ENCODE results near the gene L3MBTL4.

The L3MBTL4 gene

GRCh38 chr18:5963267-5963666 lies 451.4 kb downstream of the L3MBTL4 start:
- H3K27ac Mint-ChIP-seq, result no peak overlapping the region
- H3K4me1 Mint-ChIP-seq (ENCODE audit: low read depth), result peaks cover 3% of the 10 kb centered on the region
- H3K4me3 Mint-ChIP-seq, result no peak overlapping the region
- DNase-seq (ENCODE audit: low spot score), result no peak
- H3K27me3 Mint-ChIP-seq (ENCODE audit: low read depth), result no peaks in the 10 kb centered on the region
- H3K36me3 Mint-ChIP-seq (ENCODE audit: low read depth), result no peaks in the 10 kb centered on the region
- H3K9me3 Mint-ChIP-seq, result no peaks in the 10 kb centered on the region

- Mint-ChIP-seq H3K27ac (no peak overlapping the region), H3K4me1 (ENCODE audit: low read depth) (peaks cover 3% of the 10 kb centered on the region), H3K36me3 (ENCODE audit: low read depth) (no peaks in the 10 kb centered on the region), H3K27me3 (ENCODE audit: low read depth) (no peaks in the 10 kb centered on the region), H3K4me3 (no peak overlapping the region), H3K9me3 (no peaks in the 10 kb centered on the region)
- no peak for DNase-seq (ENCODE audit: low spot score)
Observed at GRCh38 chr18:5962362-5962761, 452.3 kb downstream of the L3MBTL4 start.

DNA sequence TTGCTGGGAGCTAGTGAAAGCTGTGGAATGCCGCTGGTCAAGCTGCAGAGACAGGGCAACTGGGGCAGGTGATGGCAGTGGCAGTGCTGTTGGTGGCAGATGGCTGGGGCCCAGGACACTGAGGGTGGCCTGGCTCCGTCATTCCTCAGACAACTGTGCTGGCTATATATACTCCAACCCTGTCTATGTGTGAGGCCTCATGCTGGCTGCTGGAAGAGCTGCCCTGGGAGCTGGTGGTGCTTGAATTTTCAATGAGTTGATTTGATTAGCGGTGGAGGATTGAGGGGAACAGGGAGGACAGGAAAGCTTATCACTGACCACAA lies 452.9 kb downstream of the L3MBTL4 start:
- Mint-ChIP-seq H3K9me3 (no peaks in the 10 kb centered on the region), H3K4me3 (no peak overlapping the region), H3K27me3 (ENCODE audit: low read depth) (no peaks in the 10 kb centered on the region), H3K36me3 (ENCODE audit: low read depth) (no peaks in the 10 kb centered on the region), H3K4me1 (ENCODE audit: low read depth) (peaks cover 3% of the 10 kb centered on the region), H3K27ac (no peak overlapping the region)
- DNase-seq (ENCODE audit: low spot score), result no peak

- no peaks in the 10 kb centered on the region for H3K9me3 Mint-ChIP-seq
- DNase-seq (ENCODE audit: low spot score), result no peak
- H3K36me3 Mint-ChIP-seq (ENCODE audit: low read depth), result no peaks in the 10 kb centered on the region
- no peak overlapping the region for H3K4me3 Mint-ChIP-seq
- H3K27ac Mint-ChIP-seq, result no peak overlapping the region
- H3K27me3 Mint-ChIP-seq (ENCODE audit: low read depth), result no peaks in the 10 kb centered on the region
- peaks cover 3% of the 10 kb centered on the region for H3K4me1 Mint-ChIP-seq (ENCODE audit: low read depth)
Observed at GRCh38 chr18:5961097-5961827, 453.4 kb downstream of the L3MBTL4 start.

DNA sequence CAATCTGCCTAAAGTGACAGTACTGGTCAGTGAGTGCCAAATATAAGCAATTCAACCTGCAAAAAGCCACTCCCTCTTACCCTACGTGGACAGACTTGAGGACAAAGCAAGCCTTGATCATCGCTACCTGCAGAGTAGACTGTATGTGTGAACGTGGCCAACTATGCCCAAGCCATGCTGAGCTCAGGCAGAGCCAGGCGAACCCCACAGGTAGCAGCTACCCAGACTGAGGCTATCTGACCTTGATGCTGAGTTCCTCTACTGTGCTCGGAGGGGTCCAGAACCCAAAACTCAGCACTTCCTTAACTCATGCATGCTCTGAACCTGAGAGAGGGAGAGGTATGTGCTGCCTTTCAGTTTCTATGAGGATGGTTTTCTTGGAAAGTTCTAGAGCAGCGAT lies 455.9 kb downstream of the L3MBTL4 start:
- no peak overlapping the region for H3K27ac Mint-ChIP-seq
- no peak for DNase-seq (ENCODE audit: low spot score)
- no peak overlapping the region for H3K4me3 Mint-ChIP-seq
- no peaks in the 10 kb centered on the region for H3K9me3 Mint-ChIP-seq
- no peaks in the 10 kb centered on the region for H3K36me3 Mint-ChIP-seq (ENCODE audit: low read depth)
- H3K27me3 Mint-ChIP-seq (ENCODE audit: low read depth), result peaks cover 1% of the 10 kb centered on the region
- no peaks in the 10 kb centered on the region for H3K4me1 Mint-ChIP-seq (ENCODE audit: low read depth)

GRCh38 chr18:5955861-5956260 lies 458.9 kb downstream of the L3MBTL4 start:
- Mint-ChIP-seq H3K27ac (no peak overlapping the region), H3K27me3 (ENCODE audit: low read depth) (peaks cover 12% of the 10 kb centered on the region), H3K4me3 (no peak overlapping the region), H3K4me1 (ENCODE audit: low read depth) (no peaks in the 10 kb centered on the region), H3K9me3 (no peaks in the 10 kb centered on the region), H3K36me3 (ENCODE audit: low read depth) (no peaks in the 10 kb centered on the region)
- no peak for DNase-seq (ENCODE audit: low spot score)

GRCh38 chr18:5951515-5952091 lies 463.1 kb downstream of the L3MBTL4 start:
- no peaks in the 10 kb centered on the region for H3K36me3 Mint-ChIP-seq (ENCODE audit: low read depth)
- H3K27ac Mint-ChIP-seq, result no peak overlapping the region
- H3K4me3 Mint-ChIP-seq, result no peak overlapping the region
- H3K9me3 Mint-ChIP-seq, result no peaks in the 10 kb centered on the region
- H3K27me3 Mint-ChIP-seq (ENCODE audit: low read depth), result peaks cover 18% of the 10 kb centered on the region
- H3K4me1 Mint-ChIP-seq (ENCODE audit: low read depth), result no peaks in the 10 kb centered on the region
- no peak for DNase-seq (ENCODE audit: low spot score)

- Mint-ChIP-seq H3K9me3 (no peaks in the 10 kb centered on the region), H3K4me3 (no peak overlapping the region), H3K27me3 (ENCODE audit: low read depth) (peaks cover 16% of the 10 kb centered on the region), H3K4me1 (ENCODE audit: low read depth) (no peaks in the 10 kb centered on the region), H3K27ac (no peak overlapping the region), H3K36me3 (ENCODE audit: low read depth) (no peaks in the 10 kb centered on the region)
- DNase-seq (ENCODE audit: low spot score), result no peak
Observed at GRCh38 chr18:5948781-5949180, 465.9 kb downstream of the L3MBTL4 start.

GRCh38 chr18:5948237-5948636 lies 466.5 kb downstream of the L3MBTL4 start:
- Mint-ChIP-seq H3K27ac (no peak overlapping the region), H3K4me1 (ENCODE audit: low read depth) (no peaks in the 10 kb centered on the region), H3K27me3 (ENCODE audit: low read depth) (peaks cover 15% of the 10 kb centered on the region), H3K9me3 (no peaks in the 10 kb centered on the region), H3K4me3 (no peak overlapping the region), H3K36me3 (ENCODE audit: low read depth) (no peaks in the 10 kb centered on the region)
- no peak for DNase-seq (ENCODE audit: low spot score)

DNA sequence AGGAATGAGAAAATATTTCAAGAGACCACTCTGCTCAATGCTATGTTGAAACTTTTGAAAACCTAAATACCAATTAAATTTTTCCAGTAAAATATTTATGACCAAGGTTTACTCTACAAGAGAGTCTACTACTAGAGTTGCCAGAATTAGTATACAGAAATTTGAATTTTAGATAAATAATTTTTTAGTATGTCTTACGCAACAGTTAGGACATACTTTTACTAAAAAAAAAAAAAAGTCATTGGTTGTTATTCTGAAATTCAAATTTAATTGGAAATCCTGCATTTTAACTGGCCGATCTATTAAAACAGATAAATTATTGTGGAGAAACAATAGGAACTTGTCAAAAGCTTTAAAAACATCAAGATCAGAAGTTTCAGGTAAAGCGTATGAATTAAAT lies 470.3 kb downstream of the L3MBTL4 start:
- H3K36me3 Mint-ChIP-seq (ENCODE audit: low read depth), result no peaks in the 10 kb centered on the region
- DNase-seq (ENCODE audit: low spot score), result no peak
- H3K4me1 Mint-ChIP-seq (ENCODE audit: low read depth), result no peaks in the 10 kb centered on the region
- H3K27ac Mint-ChIP-seq, result no peak overlapping the region
- H3K27me3 Mint-ChIP-seq (ENCODE audit: low read depth), result peaks cover 11% of the 10 kb centered on the region
- H3K9me3 Mint-ChIP-seq, result no peaks in the 10 kb centered on the region
- no peak overlapping the region for H3K4me3 Mint-ChIP-seq

DNA sequence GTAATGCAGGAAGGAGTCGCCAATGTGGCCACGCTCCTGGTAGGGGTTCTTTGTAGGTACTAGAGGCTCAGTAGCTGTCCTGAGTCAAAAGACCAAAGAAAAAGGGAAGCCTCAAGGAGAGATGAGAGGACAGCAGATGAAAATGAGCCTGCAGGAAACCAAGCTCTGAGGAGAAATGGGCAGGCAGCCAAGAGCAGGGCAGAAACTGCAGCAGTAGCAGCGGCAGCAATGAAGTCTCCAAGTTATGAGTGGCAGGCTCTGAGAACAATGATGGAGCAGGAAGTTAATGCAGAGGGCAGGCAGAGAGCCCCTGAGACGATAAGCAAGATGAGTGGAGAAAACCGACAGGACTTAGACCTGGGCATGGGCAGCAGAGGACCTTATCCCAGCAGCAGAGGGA lies 471.2 kb downstream of the L3MBTL4 start:
- DNase-seq (ENCODE audit: low spot score), result no peak
- peaks cover 11% of the 10 kb centered on the region for H3K27me3 Mint-ChIP-seq (ENCODE audit: low read depth)
- H3K27ac Mint-ChIP-seq, result no peak overlapping the region
- H3K9me3 Mint-ChIP-seq, result no peaks in the 10 kb centered on the region
- no peak overlapping the region for H3K4me3 Mint-ChIP-seq
- H3K36me3 Mint-ChIP-seq (ENCODE audit: low read depth), result no peaks in the 10 kb centered on the region
- H3K4me1 Mint-ChIP-seq (ENCODE audit: low read depth), result no peaks in the 10 kb centered on the region

DNA sequence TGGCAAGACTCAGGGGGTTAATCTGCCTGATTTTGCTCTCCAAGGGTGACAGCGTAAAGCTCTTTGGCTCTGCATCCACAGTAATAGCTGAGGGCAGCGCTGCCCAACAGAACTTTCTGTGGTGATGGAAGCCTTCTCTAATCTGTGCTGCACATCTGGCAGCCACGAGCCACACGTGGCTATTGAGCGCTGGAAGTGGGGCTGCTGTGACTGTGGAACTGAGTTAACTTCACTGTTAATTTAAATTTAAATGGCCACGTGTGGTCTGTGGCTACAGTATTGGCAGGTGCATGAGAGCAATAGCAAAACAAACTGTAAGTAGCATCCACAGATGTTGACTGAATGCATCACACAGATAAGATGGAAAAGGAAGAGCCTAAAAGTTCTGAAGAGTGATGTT lies 472.1 kb downstream of the L3MBTL4 start:
- DNase-seq (ENCODE audit: low spot score), result no peak
- Mint-ChIP-seq H3K4me3 (no peak overlapping the region), H3K4me1 (ENCODE audit: low read depth) (no peaks in the 10 kb centered on the region), H3K36me3 (ENCODE audit: low read depth) (no peaks in the 10 kb centered on the region), H3K27me3 (ENCODE audit: low read depth) (peaks cover 6% of the 10 kb centered on the region), H3K9me3 (no peaks in the 10 kb centered on the region), H3K27ac (no peak overlapping the region)

DNA sequence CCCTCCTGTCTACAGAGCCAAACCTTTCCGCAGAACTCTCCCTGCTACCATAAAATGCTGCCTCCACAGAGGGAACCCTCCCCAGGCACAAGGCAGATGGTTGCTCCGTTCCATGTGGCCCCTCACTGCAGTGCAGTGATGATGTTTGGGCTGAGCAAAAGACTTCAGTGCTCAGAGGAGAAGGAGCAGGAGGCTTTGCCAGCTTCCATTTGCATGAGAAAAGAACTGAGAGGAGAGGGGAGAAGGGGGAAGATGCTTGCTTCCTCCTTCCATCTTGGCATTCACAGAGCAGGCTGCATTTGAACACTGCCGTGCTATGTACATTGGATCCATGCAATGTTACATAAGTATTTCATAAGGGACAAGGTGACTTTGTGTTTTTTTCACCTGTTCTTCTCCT lies 472.8 kb downstream of the L3MBTL4 start:
- no peaks in the 10 kb centered on the region for H3K36me3 Mint-ChIP-seq (ENCODE audit: low read depth)
- H3K4me1 Mint-ChIP-seq (ENCODE audit: low read depth), result no peaks in the 10 kb centered on the region
- no peak for DNase-seq (ENCODE audit: low spot score)
- no peak overlapping the region for H3K27ac Mint-ChIP-seq
- no peak overlapping the region for H3K4me3 Mint-ChIP-seq
- peaks cover 5% of the 10 kb centered on the region for H3K27me3 Mint-ChIP-seq (ENCODE audit: low read depth)
- no peaks in the 10 kb centered on the region for H3K9me3 Mint-ChIP-seq

- H3K9me3 Mint-ChIP-seq, result no peaks in the 10 kb centered on the region
- H3K4me3 Mint-ChIP-seq, result no peak overlapping the region
- H3K36me3 Mint-ChIP-seq (ENCODE audit: low read depth), result no peaks in the 10 kb centered on the region
- no peak for DNase-seq (ENCODE audit: low spot score)
- peaks cover 5% of the 10 kb centered on the region for H3K27me3 Mint-ChIP-seq (ENCODE audit: low read depth)
- H3K27ac Mint-ChIP-seq, result no peak overlapping the region
- H3K4me1 Mint-ChIP-seq (ENCODE audit: low read depth), result no peaks in the 10 kb centered on the region
Observed at GRCh38 chr18:5939801-5940667, 474.7 kb downstream of the L3MBTL4 start.
